Stimulated activated CD8-positive, alpha-beta memory T cell treated with anti-CD3 and anti-CD28 coated beads, Interleukin-12 subunit alpha, Interleukin-12 subunit beta, amount 100 ng/mL, for 1 hour (primary cell): ENCODE data around the gene ADGRB3.

ENCODE experiments used
- DNase-seq: peaks from one replicate; pipeline ENCODE4 v3.0.0-alpha.2; 2020; ENCODE audit warnings: low read depth

Gene ADGRB3

DNA sequence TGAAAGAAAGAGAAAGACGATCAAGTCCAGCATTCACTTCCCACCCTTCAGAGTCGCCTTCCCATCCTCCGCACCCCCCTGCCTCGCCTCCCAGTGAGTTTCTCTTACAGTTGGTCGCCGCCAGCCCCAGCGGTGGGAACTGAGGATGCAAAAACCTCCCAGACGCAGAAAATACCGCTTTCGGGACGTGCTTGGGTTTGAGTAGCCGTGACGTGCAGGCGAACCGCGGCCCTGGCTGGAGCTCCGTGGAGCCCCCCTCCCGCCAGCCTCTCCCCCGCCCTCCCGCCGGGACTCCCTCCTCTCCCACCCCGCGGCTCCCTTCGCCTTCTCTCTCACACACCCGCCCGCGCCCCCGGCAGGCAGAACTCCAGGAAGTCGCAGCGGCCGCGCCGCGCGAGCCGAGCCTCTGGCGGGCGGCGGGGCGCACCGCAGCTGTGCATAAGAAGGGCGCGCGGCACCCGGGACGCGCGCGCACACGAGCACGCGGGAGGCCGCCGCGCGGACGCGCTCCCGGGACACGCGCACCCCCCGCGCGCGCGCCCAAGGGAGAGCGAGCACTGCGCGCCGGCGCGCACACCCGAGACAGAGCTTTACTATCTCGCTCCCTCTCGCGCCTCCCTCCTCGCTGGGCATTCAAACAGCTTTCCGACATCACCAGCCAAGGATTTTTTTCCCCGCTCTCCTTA is at the start of gene ADGRB3:
ADGRB3 (plus strand) TSS at position 557 of the 686 bp plus-strand sequence. CDS start 3,394 bp downstream, outside the sequence.
- no peak for DNase-seq

DNA sequence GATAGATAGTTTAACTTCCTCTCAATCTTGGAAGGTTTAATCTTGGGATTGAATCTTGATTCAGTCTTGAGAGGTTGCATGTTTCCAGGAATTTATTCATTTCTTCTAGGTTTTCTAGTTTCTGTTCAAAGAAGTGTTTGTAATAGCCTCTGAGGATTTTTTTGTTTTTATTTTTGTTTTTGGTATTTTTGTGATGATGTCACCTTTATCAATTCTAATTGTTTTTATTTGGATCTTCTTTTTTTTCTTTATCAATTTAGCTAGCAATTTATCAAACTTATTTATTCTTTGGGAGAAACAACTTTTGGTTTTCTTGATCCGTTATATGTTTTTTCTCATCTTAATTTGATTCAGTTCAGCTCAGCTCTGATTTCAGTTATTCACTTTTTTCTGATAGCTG is 41.5 kb upstream of the ADGRB3 start:
- no peak for DNase-seq

DNA sequence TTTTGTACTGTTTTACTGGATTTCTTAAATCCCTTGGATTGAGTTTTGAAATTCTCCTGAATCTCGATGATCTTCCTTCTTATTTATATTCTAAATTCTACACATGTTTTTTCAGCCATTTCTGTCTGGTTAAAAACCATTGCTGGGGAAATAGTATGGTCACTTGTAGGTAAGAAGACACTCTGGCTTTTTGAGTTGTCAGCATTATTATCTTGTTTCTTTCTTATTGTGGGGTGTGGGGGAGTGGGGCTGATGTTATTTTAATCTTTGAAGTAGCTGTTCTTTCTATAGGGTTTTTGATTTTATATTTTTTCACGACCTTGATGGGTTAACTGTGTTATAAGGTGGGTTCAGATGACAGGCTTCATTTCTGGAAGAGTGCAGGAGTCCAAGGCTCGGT is 37.4 kb upstream of the ADGRB3 start:
- no peak for DNase-seq

DNA sequence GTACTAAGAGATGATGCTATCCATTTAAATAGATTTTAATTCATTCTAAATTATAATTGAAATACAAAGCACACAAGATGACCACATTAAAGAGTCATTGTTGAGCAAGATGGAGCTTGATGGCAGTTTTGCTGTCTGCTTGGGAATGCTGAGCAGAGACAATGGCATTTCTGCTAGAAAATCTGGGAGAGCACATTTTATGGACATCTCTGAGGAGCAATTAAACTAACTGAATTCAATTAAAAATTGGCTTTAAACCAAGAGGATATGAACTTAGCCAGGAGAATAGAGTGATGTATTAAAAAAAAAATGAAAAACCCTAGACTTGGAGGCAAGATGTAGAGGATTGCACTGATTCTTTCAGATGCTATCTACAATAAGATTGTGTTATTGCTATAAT is 19.1 kb upstream of the ADGRB3 start:
- no peak for DNase-seq

DNA sequence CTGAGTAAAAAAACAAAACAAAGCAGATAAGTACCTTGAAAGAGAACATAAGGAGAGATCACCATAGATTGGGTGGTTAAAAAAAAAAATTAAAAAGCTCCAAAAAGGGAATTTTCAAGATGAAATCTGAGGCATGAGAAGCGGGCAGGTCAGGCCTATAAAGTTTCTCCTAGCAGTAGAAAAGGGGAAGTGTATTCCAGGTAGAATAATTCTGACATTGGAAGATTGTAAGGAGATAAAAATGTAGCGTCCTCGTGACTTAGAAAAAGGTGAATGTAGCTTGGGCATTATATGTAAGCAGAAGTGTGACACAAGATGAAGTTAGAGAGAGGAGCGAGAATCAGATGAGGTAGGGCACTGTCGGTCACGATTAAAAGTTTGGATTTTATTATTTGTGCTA is 9.1 kb upstream of the ADGRB3 start:
- no peak for DNase-seq

DNA sequence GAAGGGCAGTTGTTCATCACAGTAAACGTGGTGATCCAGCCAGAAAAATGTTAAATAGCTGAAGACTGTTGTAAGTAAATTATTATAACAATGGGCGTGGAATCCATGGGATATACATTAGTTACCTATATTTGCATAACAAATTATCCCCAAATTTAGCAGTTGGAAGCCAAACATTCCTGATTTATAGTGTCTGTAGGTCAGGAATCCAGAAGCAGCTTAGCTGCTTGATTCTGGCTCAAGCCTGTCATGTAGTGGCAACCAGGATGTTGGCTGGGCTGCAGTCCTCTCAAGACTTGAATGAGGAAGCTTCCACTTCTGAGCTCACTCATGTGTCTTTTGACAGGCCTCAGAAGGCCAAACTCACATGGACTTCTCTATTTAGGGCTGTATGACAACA is 6.9 kb upstream of the ADGRB3 start:
- DNase-seq: no peak

DNA sequence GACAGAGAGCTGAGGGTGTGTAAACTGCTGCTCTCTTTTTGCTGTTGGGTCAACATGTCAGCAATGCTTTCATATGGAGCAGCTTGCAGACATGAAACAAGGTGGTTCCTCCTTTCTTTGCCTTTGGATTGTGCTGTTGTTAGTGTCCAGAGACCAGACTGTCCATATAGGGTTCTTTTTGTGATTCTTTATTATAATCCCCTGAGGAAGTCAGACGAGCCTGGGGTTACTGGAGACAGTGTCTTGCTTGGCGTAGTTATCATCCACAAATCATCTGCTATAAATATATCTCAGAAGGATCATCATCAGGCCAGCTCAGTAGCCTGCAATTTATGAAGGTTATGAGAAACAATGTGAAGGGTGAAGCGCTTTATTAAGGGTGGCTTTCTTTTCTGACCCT is 2.3 kb upstream of the ADGRB3 start:
- no peak for DNase-seq

DNA sequence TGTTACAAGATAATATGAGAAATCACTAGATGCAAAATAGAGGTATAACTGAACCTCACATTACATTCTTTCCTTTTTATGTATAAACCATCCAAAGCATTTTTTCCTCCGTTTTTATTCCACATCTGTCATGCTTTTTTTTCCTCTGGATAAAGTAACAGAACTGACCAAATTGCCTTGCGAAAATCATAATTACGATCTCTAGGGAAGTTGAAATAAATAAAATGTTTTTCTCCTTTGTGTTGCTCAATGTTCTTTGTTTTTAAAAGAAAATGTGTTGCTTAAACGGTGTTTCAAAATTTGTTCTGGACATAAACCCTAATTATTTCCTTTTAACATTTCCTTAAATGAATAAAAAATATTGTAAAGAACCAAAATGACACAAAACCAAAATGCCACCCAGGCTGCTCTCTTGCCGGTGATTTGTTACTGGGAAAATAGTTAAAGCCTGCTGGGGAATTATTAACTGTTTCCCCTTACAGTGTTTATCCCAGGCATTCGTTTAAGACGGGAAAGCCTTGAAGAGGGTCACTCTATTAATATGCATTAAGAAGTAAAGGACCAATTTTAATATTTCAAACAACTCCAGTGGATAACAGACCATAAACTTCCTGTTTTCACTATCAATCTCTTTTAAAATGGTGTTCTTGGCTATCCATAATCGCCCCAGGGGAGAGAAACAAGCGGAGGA is 1.7 kb upstream of the ADGRB3 start:
- no peak for DNase-seq

DNA sequence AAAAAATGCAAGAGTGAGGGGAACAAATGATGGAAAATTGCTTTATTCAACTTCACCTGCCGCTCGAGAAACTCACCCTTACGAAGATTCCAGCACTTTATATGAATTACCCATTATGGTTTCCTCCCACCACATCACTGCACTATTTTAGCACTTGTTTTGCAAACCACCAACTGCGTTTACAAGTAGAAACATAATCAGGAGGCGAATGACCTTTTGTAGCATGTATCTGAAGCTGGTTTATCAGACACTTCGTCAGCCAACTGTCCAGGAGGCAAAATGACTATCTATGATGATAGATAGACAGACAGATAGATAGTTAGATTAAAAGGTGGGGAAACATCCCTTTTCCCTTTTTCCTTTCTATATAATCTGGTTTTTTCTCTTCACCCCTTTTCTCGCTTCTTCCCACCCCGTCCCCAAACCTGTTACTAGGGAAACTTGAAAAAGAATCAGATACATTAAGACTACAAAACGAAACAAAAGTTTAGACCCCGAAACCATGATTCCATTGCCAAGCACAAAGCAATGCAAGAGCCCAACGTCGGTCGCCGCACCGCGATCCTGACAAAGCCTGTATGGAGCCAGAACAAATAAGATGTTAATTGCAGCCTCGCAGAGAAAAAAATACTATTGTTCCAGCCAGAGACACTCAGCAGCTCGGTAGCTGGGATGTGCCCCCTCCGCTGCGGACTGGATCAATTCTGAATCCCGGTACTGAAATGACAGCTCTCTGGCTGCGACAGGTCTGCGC is 933 bp upstream of the ADGRB3 start:
- DNase-seq: no peak

DNA sequence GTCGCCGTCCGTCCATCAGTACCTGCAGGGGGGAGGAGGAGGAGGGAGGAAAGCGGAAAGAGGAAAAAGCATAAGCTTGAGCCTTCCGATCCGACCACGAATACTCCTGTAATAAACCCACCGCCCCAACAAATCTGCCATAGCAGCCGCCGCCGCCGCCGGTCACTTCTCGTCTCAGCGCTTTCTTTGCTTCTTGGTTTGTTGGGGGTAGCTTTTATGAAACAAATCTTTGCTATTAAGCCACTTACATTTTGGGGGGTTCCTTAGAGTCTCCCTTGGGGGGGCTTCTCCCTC is 277 bp downstream of the ADGRB3 start:
- no peak for DNase-seq

DNA sequence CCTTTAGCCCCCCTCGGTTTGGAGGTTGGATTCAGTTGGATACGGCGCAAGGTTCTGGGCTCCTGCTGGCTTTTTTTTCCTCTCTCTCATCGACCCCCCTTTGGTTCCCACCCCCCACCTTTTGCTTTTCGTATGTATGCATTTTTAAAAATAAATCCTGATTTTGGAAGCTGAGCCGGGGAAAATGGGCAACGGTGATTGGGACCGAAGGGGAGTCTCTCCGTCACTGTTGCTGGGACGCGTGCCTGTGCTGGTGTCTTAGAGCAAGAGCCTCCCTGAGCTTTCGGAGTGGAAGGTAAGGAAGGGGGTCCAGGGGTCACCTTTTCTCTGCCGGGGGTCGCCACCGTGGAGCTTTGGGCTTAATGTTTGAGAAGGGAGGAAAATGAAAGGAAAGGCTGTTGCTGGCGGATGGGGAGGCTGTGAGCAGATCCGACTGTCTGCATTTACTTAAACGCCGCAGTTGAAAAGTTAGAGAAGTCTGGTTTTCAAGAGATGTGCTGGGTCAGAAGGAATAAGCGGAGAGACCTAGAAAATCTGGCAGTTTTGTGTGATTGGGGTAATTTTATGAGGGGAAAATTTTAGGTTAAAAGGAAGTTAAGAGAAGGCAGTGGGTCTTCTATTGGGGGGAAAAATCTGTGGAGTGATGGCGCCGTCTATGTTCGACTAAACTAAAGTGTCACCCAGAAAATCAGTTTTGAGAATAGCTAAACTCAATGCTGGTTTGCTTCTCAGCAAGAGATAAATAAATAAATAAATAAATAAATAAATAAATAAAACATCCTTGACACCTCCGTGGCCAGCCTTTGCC is 828 bp downstream of the ADGRB3 start:
- DNase-seq: no peak

DNA sequence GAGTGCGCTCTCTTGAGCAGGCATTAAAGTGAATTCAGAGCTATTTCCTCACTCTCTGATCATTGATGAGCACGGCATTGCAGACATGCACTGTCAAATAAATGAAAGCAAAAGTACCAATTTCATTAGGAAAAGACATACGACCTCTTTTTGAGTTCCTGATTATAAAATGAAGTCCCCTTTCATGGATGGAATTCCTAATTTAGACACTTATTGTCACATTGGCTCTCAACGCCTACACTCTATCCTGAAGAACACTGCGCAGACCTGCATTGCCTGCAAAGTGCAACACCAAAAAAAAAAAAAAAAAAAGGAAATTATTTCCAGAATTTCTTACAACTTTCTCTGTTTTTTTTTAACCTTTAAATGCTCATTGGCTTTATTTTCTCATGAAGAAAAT is 1.6 kb downstream of the ADGRB3 start:
- DNase-seq: no peak

DNA sequence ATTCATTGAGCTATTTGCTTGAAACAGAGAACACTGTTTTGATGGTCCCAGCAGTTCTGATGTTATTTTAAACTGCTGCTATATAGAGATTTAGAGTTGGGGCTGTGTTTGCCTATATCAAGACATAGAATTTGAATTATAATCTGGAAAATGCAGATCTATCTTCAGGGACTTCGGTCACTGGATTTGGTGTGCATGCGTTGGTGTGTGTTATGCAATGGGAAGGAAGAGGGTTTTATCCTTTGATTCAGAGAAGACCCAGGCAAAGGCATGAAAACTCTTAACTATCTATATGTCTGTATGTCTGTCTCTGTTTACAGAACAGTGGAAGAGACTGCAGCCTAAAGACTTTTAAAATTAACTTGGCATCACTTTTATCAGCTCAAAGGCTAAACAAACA is 2.0 kb downstream of the ADGRB3 start:
- no peak for DNase-seq

DNA sequence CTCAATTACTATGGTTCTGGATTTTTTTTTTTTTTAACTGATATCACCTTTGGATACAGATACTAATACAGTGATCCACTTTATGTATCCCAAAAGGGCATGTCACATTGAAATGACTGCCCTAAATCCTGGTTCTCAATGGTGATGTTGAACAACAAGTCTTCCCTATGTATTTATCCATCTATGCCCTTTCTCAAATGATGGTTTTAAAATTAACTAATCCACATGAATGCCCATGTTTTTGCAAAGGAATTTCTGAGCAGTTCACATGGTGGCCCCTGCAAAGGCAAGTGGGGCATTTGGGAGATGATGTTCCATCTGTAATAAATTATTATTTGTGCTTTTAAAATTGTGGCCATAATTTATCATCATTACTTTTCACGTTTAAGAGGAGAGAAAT is 2.7 kb downstream of the ADGRB3 start:
- DNase-seq: no peak

DNA sequence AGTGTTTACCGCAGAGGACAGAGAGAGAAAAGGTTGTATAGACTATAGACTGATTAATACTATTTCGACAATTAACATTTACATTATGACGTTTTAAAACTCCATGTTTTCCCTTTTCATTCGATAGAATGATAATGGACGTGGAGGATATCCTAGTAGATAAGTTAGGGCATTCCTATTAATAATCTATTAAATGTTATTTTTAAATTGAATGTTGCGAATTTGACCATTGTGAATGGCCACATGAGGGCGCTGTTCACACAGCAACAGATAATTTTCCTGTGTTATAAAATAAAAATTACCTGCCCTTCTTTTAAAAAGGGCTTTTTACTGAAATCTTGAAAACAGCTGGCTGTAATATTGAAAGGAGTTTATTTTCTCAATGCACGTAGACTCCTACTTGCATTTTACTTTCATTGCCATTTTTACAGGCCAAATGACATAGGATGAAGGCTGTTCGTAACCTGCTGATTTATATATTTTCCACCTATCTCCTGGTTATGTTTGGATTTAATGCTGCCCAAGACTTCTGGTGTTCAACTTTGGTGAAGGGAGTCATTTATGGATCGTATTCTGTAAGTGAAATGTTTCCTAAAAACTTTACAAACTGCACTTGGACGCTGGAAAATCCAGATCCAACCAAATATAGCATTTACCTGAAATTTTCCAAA is 3.3 kb downstream of the ADGRB3 start:
- DNase-seq: no peak

DNA sequence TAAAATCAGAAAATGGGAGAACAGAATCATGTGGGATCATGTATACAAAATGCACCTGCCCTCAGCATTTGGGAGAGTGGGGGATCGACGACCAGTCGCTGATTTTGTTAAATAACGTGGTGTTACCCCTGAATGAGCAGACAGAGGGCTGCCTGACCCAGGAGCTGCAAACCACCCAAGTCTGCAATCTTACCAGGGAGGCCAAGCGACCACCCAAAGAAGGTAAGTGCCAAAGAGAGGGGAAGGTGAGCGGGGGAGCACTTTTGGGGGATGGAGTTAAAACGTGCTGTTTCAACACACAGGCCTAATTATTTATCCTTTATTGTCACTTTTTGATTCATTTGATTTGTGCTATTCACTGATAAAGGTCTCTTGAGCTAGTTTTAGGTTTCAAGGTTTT is 4.1 kb downstream of the ADGRB3 start:
- no peak for DNase-seq

DNA sequence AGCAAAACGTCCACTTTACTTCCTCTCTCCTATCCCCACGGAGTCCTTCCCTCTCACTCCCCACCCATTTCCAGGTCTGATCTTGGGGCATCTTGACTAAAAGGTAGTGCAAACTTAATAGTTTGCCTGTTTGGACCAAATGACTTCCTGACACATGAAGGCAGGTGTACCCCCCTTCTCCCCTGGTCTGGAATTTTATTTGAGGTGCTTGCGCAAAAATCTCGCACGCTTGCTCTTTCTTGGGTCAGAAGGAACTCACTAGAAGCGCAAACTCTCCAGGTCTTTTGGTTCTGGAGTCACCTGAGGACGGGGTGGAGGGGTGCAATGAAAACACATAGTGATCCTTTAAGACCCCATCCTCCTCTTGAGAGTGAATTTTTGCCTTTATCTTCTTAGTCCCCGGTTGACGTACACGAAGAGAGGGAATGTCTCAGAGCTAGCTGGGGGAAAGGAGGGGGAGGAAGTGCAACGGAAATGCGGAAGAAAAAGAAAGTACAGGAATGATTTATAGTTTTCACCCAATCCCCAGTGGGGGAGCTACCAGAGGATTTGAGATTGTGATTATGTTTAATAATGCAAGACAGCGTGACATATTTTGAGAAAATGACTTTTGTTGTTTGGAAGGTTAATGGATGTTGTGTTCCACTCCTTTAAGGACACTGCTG is 4.9 kb downstream of the ADGRB3 start:
- no peak for DNase-seq

DNA sequence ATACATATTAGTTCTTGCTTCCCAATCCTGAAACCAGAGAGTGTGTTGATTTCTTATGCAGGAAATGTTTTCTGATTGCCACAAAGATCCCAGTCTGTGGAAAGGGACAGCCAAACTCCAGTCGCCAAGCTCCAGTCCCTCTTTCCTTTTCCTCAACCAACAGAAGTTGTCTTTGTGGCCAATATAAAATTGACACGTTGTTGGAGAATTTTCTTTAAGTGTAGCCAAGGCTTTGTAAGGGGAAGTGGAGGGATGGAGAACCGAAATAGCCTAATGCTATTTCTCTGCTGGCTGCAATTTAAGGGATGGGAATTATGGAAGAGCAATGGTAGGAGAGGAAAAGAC is 5.4 kb downstream of the ADGRB3 start:
- DNase-seq: no peak

DNA sequence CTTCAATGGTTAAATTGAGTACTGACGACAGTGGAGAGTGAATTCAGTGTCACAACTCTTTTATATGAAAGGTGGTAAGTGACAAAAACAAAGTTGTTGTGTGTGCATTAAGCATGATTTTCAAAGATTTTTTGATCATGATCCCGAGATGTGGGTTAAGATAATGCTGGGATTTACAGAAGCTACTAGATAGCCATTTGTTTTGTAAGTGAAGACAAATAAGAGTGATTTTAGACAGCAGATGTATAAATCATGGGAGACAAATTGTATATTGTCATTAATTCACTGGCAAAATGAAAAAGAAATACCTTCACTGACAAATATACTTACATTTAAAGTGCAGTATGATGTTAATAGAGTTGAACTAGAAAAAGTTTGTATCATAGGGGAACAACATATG is 6.1 kb downstream of the ADGRB3 start:
- no peak for DNase-seq

DNA sequence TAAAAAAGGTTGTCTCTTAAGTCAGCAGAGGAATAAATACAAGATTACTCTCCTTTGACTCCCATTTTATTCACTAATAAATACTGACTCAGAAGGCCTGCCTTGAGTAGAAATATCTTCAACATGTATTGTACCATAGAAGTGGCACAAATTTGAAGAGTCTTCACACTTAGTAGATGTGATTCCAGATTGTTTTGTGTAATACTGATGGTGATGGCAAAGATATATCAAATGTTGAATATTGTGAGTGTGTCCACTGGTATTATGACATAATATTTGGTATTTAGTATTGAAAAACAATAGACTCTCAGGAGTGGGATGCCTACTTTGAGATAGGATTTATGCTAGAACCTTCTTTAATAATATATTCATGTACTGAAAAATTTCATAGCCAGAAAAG is 7.0 kb downstream of the ADGRB3 start:
- no peak for DNase-seq

DNA sequence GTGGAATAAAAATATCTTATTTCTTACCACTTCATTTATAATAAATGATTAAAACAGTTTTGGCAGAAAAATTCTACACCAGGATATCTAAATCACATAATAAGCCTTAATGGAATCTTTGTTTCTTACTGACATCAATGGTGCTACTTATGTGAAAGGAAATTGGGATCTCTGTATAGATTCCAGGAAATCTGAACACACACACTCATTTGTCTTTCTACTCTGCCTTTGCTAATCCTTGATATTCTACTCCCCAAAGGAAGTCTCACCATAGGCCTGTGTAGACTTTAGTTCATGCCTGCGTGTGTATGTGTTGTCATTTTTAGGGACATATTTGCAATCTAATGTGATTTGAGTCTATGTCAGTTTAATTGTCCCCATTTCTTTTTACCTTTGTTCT is 7.9 kb downstream of the ADGRB3 start:
- no peak for DNase-seq

DNA sequence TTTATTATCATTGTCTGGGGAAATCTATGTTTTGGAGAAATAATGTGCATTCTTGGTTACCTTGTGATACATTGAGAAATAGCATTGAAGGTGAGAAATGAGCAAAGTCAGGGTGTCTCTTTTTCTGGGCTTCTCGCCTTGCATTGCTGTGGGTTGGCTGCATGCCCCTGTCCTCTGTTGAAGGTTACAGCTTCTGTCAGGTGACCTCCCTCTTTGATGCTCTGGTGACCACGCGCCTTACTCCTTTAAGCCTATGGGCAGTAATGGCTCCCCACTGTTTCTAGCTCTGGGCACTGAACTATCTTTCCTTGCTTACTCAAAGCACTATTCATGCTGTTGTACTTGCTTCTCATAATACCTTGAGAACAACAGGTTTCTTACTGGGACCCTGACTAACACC is 14.6 kb downstream of the ADGRB3 start:
- DNase-seq: no peak
